T-cell (primary cell): Measurements from ENCODE around the gene RSRP1. TPM values are rescaled to one million over a fixed set of nuclear protein-coding genes. Genes with fewer than 3 reads are reported as not detected.

ENCODE experiments used
- ATAC-seq, 4 experiments: fragments of 200-7000 bp in 3 of 4; fragments of 150-1000 bp in 1 of 4; cut with Tn5 transposase; replicated peaks in 1 of 4; 1 replicate in 3 of 4; 2 replicates in 1 of 4; pipeline ENCODE4 v1.10.0; 2021; ENCODE audit warnings: moderate library complexity in 3 of 4, mild to moderate bottlenecking in 2 of 4, moderate number of reproducible peaks in 1 of 4
- CTCF ChIA-PET, 2 donors: fragments of 300-600 bp; sonication (Branson Sonifier 250); formaldehyde crosslinking; loops; one replicate each; lab custom pipeline; 2022; ENCODE audit warnings: antibody characterized with exemption in 2 of 2; lab: Charles Lee
- POLR2A ChIA-PET, 2 donors: fragments of 300-600 bp; sonication (Branson Sonifier 250); formaldehyde crosslinking; loops; one replicate each; lab custom pipeline; 2022; ENCODE audit warnings: antibody characterized with exemption in 2 of 2; lab: Charles Lee
- DNase-seq, 35 experiments: peaks; one replicate each; pipeline versions ENCODE4 v3.0.0 to v3.0.0-alpha.2; 2013 to 2023
- H3K27ac ChIP-seq: one replicate; pipeline ENCODE4 v1.5.1; 2013; ENCODE audit warnings: low read length
- H3K27me3 ChIP-seq, 2 experiments: replicated peaks in 1 of 2; 1 replicate in 1 of 2; 2 replicates in 1 of 2; pipeline versions ENCODE4 v1.6.1 to v1.7.0; 2013; ENCODE audit warnings: low read length in 1 of 2, mixed read lengths in 1 of 2; ENCODE audit not compliant: control insufficient read depth in 2 of 2, insufficient read depth in 2 of 2; ENCODE audit errors: extremely low read depth in 1 of 2
- H3K36me3 ChIP-seq, 2 donors: 1 replicate in 1 of 2; 2 replicates in 1 of 2; pipeline versions ENCODE4 v1.6.1 to v1.7.0; 2013; ENCODE audit warnings: low read length in 1 of 2; ENCODE audit not compliant: control insufficient read depth in 2 of 2, insufficient read depth in 1 of 2; ENCODE audit errors: extremely low read depth in 1 of 2
- H3K4me1 ChIP-seq, 2 experiments: 1 replicate in 1 of 2; 2 replicates in 1 of 2; pipeline versions ENCODE4 v1.6.1 to v1.7.0; 2013; ENCODE audit warnings: low read length in 2 of 2, mixed read lengths in 1 of 2; ENCODE audit not compliant: insufficient read depth in 2 of 2, control insufficient read depth in 1 of 2; ENCODE audit errors: extremely low read depth in 1 of 2
- H3K4me3 ChIP-seq, 2 donors: 1 replicate in 1 of 2; 2 replicates in 1 of 2; pipeline versions ENCODE4 v1.5.1 to v1.7.0; 2013; ENCODE audit warnings: mild to moderate bottlenecking in 2 of 2, low read length in 1 of 2, moderate library complexity in 1 of 2; ENCODE audit not compliant: control insufficient read depth in 1 of 2; ENCODE audit errors: extremely low read depth in 1 of 2
- H3K9me3 ChIP-seq: 2 replicates; pipeline ENCODE4 v1.7.0; 2013
- H3K27ac Mint-ChIP-seq, 2 donors: one replicate each; pipeline ENCODE4 v1.8.0; 2020 to 2021; ENCODE audit warnings: mild to moderate bottlenecking in 2 of 2, mixed read lengths in 2 of 2
- H3K27me3 Mint-ChIP-seq, 2 donors: one replicate each; pipeline ENCODE4 v1.8.0; 2021 to 2022; ENCODE audit warnings: mixed read lengths in 2 of 2
- H3K36me3 Mint-ChIP-seq: one replicate; pipeline ENCODE4 v1.8.0; 2021; ENCODE audit warnings: mixed read lengths
- H3K4me1 Mint-ChIP-seq, 3 donors: one replicate each; pipeline ENCODE4 v1.8.0; 2020 to 2022; ENCODE audit warnings: mixed read lengths in 3 of 3, mild to moderate bottlenecking in 1 of 3
- H3K4me3 Mint-ChIP-seq, 3 donors: one replicate each; pipeline ENCODE4 v1.8.0; 2020 to 2022; ENCODE audit warnings: mild to moderate bottlenecking in 3 of 3, mixed read lengths in 3 of 3, moderate library complexity in 3 of 3
- H3K9me3 Mint-ChIP-seq, 3 donors: one replicate each; pipeline ENCODE4 v1.8.0; 2020 to 2022; ENCODE audit warnings: mixed read lengths in 3 of 3
- WGBS: methylation state at CpG from one replicate; pipeline ENCODE4 v1.1.5; 2013; ENCODE audit warnings: missing lambda C conversion rate; ENCODE audit not compliant: insufficient coverage; 5-methylcytosine and 5-hydroxymethylcytosine counted together
- total RNA-seq, 35 experiments: library from RNA in 6 of 35; stranded (reverse) in 6 of 35; fragments of 120-200 nt in 1 of 35; gene quantifications; one replicate each; pipeline versions ENCODE4 v1.2.1 to v1.2.4 and lab custom pipeline; 2013 to 2026

The RSRP1 gene
- total RNA-seq, 5 donors from 2014 or later (not counting 1 experiment from before 2014, with no cell fraction given), result 433 to 572 (median 461) TPM

- Histone ChIP-seq H3K4me3 (peak overlapping the region; percentile 95 to 99), H3K9me3 (no peaks in the 10 kb centered on the region), H3K27ac (peak overlapping the region; percentile 97), H3K4me1 (peaks cover 31 to 36% of the 10 kb centered on the region in 2 experiments), H3K36me3 (peaks cover 10 to 42% of the 10 kb centered on the region in 2 donors), H3K27me3 (no peaks in the 10 kb centered on the region)
- no peaks in the 10 kb centered on the region for H3K27me3 Mint-ChIP-seq
- under 1% methylated on average over 53 of the region's 53 CpGs for WGBS
- POLR2A ChIA-PET, result interaction anchor here (1.0 to 1.4 kb wide), 5 partner anchors 9 to 396 kb away, joined by 3 to 27 read pairs (median 5); partner anchors contain the start of gene SYF2 (in 2 of the 2)
- peak in 15 of 35 experiments; percentile 5 to 48 (median 22) for DNase-seq
- H3K9me3 Mint-ChIP-seq, result no peaks in the 10 kb centered on the region
- H3K4me3 Mint-ChIP-seq, result peak overlapping the region; percentile 96 to 98 (median 98)
- H3K27ac Mint-ChIP-seq, result peak overlapping the region; percentile 99
- H3K4me1 Mint-ChIP-seq, result peaks cover 50 to 57% (median 52%) of the 10 kb centered on the region in 3 donors
- ATAC-seq, result peak in 1 of 4 experiments; percentile 4
- CTCF ChIA-PET, result interaction anchor here in 1 of 2 donors (1.0 kb wide), 1 partner anchor 14 kb away, joined by 3 read pairs; the partner anchor contains the start of gene SYF2
- H3K36me3 Mint-ChIP-seq, result peaks cover 39% of the 10 kb centered on the region
Measured at GRCh38 chr1:25246600-25247023, 642 bp downstream of the RSRP1 start.

DNA sequence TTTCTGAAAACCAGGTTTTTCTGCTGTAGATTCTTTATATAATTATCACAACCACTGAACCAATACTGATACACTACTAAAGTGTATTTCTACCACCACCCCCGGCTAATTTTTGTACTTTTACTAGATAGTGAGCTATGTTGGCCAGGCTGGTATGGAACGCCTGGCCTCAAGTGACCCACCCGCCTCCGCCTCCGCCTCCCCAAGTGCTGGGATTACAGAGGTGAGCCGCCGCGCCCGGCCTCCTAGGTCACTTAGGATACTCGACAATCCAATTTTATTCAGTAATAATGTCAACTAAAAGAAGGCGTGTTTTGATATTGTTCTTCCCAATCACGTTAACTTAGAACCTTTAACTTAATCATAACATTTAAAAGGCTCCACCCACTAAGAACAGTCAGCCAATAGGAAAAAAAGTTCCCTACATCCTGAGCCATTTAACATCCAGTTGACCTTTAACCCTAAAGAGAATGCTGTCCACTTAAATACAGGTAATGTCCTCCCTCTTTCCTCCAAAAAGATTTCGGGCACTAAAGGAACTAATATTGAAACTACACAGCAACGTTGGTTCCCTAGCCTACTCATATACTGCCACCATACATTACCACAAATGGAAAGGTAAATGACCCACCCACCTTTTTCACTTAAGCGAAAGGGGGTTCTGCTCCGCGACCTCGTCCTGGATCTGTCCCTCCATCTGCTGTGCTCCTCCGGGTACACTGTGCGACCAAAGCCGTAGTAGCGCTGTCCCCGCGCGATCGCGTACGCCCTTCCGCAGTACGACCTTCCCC is 1.2 kb downstream of the RSRP1 start:
- H3K27me3 Mint-ChIP-seq, result no peaks in the 10 kb centered on the region
- Histone ChIP-seq H3K36me3 (peaks cover 10 to 42% of the 10 kb centered on the region in 2 donors), H3K9me3 (no peaks in the 10 kb centered on the region), H3K4me3 (peak overlapping the region; percentile 95 to 99), H3K27ac (peak overlapping the region; percentile 97), H3K4me1 (peaks cover 33 to 42% of the 10 kb centered on the region in 2 experiments), H3K27me3 (no peaks in the 10 kb centered on the region)
- DNase-seq (no peak), ATAC-seq (no peak)
- H3K27ac Mint-ChIP-seq, result peak overlapping the region; percentile 99
- ChIA-PET CTCF (no interaction called here), POLR2A (interaction anchor here (0.5 to 3.4 kb wide), 5 partner anchors 13 to 1548 kb away, joined by 4 to 37 read pairs (median 5); partner anchors contain the start of gene SYF2 (in 2 of the 2))
- no peaks in the 10 kb centered on the region for H3K9me3 Mint-ChIP-seq
- peak overlapping the region; percentile 96 to 98 (median 98) for H3K4me3 Mint-ChIP-seq
- peaks cover 53 to 62% (median 55%) of the 10 kb centered on the region in 3 donors for H3K4me1 Mint-ChIP-seq
- WGBS, result under 1% methylated on average over 18 of the region's 30 CpGs
- H3K36me3 Mint-ChIP-seq, result peaks cover 39% of the 10 kb centered on the region

DNA sequence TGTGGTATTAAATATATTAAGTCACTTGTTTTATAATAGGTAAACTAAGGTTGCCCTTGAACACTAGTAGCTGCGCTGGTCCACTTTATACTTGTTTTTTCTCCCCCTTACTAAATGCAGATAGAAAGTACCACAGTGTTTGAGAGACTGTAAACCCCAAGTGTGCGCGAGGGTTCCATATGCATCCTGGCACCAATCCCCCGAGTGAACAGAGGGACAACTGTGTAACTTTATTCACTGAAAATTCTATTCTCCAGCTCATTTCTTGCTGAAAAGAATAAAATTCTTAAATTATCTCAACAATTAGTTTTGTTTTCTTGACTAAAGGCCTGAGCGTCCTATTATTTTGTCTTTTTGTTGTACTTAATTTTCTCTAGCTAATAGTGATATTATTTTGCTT is 1.9 kb downstream of the RSRP1 start:
- Mint-ChIP-seq H3K36me3 (peaks cover 39% of the 10 kb centered on the region), H3K27me3 (no peaks in the 10 kb centered on the region), H3K4me3 (peak overlapping the region; percentile 96 to 98 (median 98)), H3K27ac (peak overlapping the region; percentile 99), H3K4me1 (peaks cover 58 to 67% (median 61%) of the 10 kb centered on the region in 3 donors), H3K9me3 (no peaks in the 10 kb centered on the region)
- DNase-seq (no peak), ATAC-seq (no peak)
- Histone ChIP-seq H3K9me3 (no peaks in the 10 kb centered on the region), H3K27ac (peak overlapping the region; percentile 32), H3K4me3 (peak overlapping the region; percentile 95 to 99), H3K27me3 (no peaks in the 10 kb centered on the region), H3K4me1 (peaks cover 38 to 48% of the 10 kb centered on the region in 2 experiments), H3K36me3 (peaks cover 10 to 42% of the 10 kb centered on the region in 2 donors)
- ChIA-PET POLR2A (interaction anchor here (0.5 to 3.4 kb wide), 8 partner anchors 13 to 1547 kb away, joined by 3 to 37 read pairs (median 4); partner anchors contain the start of gene SYF2 (in 2 of the 2)), CTCF (no interaction called here)
- WGBS, result no CpG with 5 or more reads among the region's 5 CpGs

- no peak for ATAC-seq
- Mint-ChIP-seq H3K9me3 (no peaks in the 10 kb centered on the region), H3K27me3 (no peaks in the 10 kb centered on the region), H3K4me1 (peaks cover 72 to 81% (median 76%) of the 10 kb centered on the region in 3 donors), H3K36me3 (peaks cover 43% of the 10 kb centered on the region), H3K27ac (peak overlapping the region; percentile 35 to 37), H3K4me3 (peak overlapping the region; percentile 18 to 98 (median 56))
- Histone ChIP-seq H3K9me3 (no peaks in the 10 kb centered on the region), H3K36me3 (peaks cover 10 to 42% of the 10 kb centered on the region in 2 donors), H3K4me3 (no peak overlapping the region), H3K27me3 (no peaks in the 10 kb centered on the region), H3K27ac (no peak overlapping the region), H3K4me1 (peaks cover 43 to 63% of the 10 kb centered on the region in 2 experiments)
- CTCF ChIA-PET, result interaction anchor here in 1 of 2 donors (0.6 kb wide), 1 partner anchor 15 kb away, joined by 3 read pairs; no protein-coding TSS in a partner anchor
- no peak for DNase-seq
- POLR2A ChIA-PET, result interaction anchor here (0.7 to 3.4 kb wide), 3 partner anchors 11 to 829 kb away, joined by 3 to 37 read pairs (median 10); partner anchors contain the start of gene SYF2 (in 2 of the 2)
- 64% methylated on average over 2 of the region's 6 CpGs for WGBS
Measured at GRCh38 chr1:25243907-25244306, 3.3 kb downstream of the RSRP1 start.

GRCh38 chr1:25239681-25240541 is 7.3 kb downstream of the RSRP1 start:
- peaks cover 26% of the 10 kb centered on the region for H3K36me3 Mint-ChIP-seq
- POLR2A ChIA-PET, result interaction anchor here (0.6 kb wide), 3 partner anchors 13 to 311 kb away, joined by 3 read pairs; no protein-coding TSS in a partner anchor

More at GRCh38 chr1:25239681-25240541, 7.3 kb downstream of the RSRP1 start:
- Mint-ChIP-seq H3K27ac (peak overlapping the region; percentile 96), H3K27me3 (no peaks in the 10 kb centered on the region), H3K9me3 (no peaks in the 10 kb centered on the region), H3K4me1 (peaks cover 61 to 67% (median 63%) of the 10 kb centered on the region in 3 donors), H3K4me3 (peak overlapping the region; percentile 82 to 91 (median 87))
- peaks cover 7 to 36% of the 10 kb centered on the region in 2 donors for H3K36me3 ChIP-seq
- DNase-seq (peak; percentile 61 to 90 (median 74)), ATAC-seq (peak; percentile 78 to 88 (median 86))
- no peaks in the 10 kb centered on the region for H3K27me3 ChIP-seq
- CTCF ChIA-PET, result interaction anchor here (0.5 to 0.9 kb wide), 4 partner anchors 13 to 1333 kb away, joined by 3 to 4 read pairs (median 3); no protein-coding TSS in a partner anchor
- peaks cover 29 to 50% of the 10 kb centered on the region in 2 experiments for H3K4me1 ChIP-seq
- peak overlapping the region; percentile 77 for H3K27ac ChIP-seq
- H3K4me3 ChIP-seq, result peak overlapping the region; percentile 64 to 72
- WGBS, result under 1% methylated on average over 32 of the region's 41 CpGs
- no peaks in the 10 kb centered on the region for H3K9me3 ChIP-seq
